Measurements from ENCODE around the gene FARSB. TPM values are rescaled to one million over a fixed set of nuclear protein-coding genes. Genes with fewer than 3 reads are reported as not detected.
A peak's percentile ranks its signal among the peaks of the same experiment; 100 is the strongest.
"Not testable (repeated sequence)": the region's sequence is repeated elsewhere in the genome, so short reads cannot be mapped to it uniquely, and the experiment has no call there.

FARSB gene
- 15.8 TPM for total RNA-seq
- long read RNA-seq, transcript FARSB-201 (17 exons, 3,369 nt), result major isoform, 80 of 93 reads
- long read RNA-seq, partial matches to known transcripts, result 2 of 93 reads
- long read RNA-seq, other reads (novel, unspliced or antisense), result 11 of 93 reads

DNA sequence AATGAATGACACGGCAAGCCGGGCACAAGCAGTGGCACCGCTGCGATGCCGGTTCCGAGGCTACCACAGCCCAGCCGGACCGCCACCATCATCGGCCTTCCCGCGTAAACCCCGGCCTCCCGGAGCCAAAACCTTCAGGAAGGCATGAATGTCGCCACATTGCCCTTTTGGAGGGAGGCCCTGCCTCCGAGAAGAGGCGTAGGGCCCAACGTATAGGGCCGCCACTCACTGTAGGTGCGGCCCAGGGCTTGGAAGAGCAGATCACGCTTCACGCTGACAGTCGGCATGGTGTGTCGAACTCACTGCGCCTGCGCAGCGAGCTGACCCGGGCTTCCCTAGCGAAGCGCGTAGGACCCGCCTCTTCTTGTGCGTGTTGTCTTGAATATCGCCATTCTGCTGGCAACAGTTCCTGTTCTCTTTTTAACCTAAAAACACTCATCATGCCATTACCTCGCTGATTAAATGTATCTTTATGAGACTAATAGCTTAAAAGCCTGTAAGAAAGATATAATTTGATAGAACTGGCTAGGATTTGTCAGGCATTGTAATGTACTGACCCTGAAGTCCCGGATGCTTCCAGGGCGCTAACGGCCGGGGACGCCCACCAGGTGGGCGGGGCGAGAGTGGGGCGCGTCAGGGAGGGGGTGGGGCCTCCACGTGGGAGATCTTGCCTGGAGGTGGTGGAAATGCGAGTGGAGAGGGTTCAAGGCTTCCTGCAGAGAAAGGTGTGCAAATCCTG, at the start of gene FARSB:
TSS of gene FARSB (minus strand) at position 306 of the 739 bp plus-strand sequence. CDS start at position 287, 19 bp downstream.
- DNase-seq (peak; percentile 98), ATAC-seq (ENCODE audit: poor library complexity) (peak; percentile 99)
- intact Hi-C loops (cut with DNase I), result no loop called here

GRCh38 chr2:222703886-222704285, 48.0 kb upstream of the FARSB start:
- DNase-seq, result no peak
- ATAC-seq (ENCODE audit: poor library complexity), result no peak
- intact Hi-C loops (cut with DNase I), result no loop called here

GRCh38 chr2:222703091-222703490, 47.2 kb upstream of the FARSB start:
- DNase-seq (no peak), ATAC-seq (ENCODE audit: poor library complexity) (no peak)
- intact Hi-C loops (cut with DNase I), result no loop called here

GRCh38 chr2:222701721-222702131, 45.8 kb upstream of the FARSB start:
- DNase-seq (no peak), ATAC-seq (ENCODE audit: poor library complexity) (no peak)
- intact Hi-C loops (cut with DNase I), result no loop called here

DNA sequence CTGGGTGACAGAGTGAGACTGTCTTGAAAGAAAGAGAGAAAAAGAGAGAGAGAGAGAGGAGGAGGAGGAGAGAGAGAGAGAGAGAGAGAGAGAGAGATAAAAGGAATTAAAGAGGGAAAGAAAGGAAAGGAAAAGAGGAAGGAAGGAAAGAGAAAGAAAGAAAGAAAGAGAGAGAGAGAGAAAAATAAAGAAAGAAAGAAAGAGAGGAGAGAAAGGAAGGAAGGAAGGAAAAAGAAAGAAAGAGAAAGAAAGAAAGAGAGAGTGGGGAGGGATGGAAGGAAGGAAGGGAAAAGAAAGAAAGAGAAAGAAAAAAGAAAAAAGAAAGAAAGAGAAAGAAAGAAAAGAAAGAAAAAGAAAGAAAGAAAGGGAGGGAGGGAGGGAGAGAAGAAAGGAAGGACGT, 45.3 kb upstream of the FARSB start:
- intact Hi-C loops (cut with DNase I), result no loop called here
- ATAC-seq (ENCODE audit: poor library complexity) (no peak), DNase-seq (no peak)

DNA sequence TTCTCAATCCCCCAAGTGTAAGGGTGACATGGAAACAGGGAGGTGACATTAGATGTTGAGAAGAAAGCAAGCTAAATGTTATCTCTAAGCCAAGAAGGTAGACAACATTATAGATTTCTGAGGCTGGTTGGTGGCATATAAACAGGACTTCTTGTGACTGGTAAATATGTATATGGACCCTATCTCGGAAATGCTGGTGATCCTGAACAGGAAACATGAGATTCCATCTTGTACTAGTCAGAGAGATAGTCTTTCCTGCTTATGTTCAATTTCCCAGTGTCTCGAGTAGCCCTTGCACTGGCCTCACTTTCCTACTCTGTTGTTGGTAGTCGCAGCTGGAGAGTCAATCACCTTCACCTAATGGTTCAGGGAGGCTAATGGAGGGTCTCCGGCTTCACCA, 42.4 kb upstream of the FARSB start:
- ATAC-seq (ENCODE audit: poor library complexity), result no peak
- intact Hi-C loops (cut with DNase I), result no loop called here
- no peak for DNase-seq

GRCh38 chr2:222693837-222694236, 37.9 kb upstream of the FARSB start:
- ATAC-seq (ENCODE audit: poor library complexity) (no peak), DNase-seq (no peak)
- intact Hi-C loops (cut with DNase I), result no loop called here

DNA sequence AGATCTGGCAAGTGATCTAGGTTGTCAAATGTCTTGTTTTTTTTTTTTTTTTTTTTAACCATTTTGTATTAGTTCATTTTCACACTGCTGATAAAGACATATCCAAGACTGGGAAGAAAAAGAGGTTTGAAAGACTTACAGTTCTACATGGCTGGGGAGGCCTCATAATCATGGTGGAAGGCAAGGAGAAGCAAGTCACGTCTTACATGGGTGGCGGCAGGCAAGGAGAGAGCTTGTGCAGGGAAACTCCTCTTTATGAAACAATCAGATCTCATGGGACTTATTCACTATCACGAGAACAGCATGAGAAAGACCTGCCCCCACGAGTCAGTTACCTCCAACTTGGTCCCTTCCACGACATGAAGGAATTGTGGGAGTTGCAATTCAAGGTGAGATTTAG, 37.5 kb upstream of the FARSB start:
- intact Hi-C loops (cut with DNase I); DNase-seq: not testable (repeated sequence)

GRCh38 chr2:222690564-222691200, 34.8 kb upstream of the FARSB start:
- peak; percentile 80 for DNase-seq
- peak; percentile 83 for ATAC-seq (ENCODE audit: poor library complexity)
- intact Hi-C loops (cut with DNase I), result no loop called here

More for the DNA sequence above, 37.5 kb upstream of the FARSB start:
- not testable (repeated sequence) for ATAC-seq (ENCODE audit: poor library complexity)

DNA sequence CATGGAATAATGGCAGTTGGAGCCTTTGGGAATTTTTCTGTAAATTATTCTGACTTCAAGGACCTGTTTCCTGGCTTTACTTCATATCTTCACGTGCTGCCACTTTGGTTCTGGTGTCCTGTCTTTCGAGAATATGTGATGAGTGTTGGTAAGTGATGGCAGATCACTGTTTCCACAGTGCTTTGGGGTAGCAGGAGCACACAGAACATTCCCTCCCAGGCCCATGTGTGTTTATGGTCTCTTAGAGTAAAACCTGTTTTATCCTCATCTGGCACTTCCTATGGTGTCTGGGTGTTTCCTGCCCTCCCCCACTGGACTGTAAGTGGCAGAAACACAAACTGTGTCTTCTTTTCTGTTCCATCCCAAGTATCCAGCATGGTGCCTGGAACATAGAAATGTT, 33.4 kb upstream of the FARSB start:
- peak; percentile 77 for ATAC-seq (ENCODE audit: poor library complexity)
- DNase-seq, result no peak
- intact Hi-C loops (cut with DNase I), result no loop called here

DNA sequence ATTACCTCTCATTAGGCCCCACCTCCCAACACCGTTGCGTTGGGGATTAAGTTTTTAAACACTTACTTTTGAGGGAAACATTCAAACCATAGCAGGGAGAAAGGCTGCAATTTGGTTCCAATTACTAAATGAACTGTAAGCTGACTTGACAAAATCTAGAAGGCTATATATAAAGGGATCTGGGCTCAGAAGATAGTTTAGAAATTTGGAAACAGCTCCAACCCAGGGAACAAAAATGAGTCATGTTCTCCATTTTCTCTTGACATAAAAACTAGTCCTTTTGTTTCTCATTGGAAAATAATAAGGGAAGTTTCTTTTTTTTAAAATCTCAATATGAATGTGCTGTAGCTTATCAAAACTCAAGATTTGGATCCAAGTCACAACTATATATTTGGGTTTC, 33.0 kb upstream of the FARSB start:
- DNase-seq (no peak), ATAC-seq (ENCODE audit: poor library complexity) (no peak)
- intact Hi-C loops (cut with DNase I), result no loop called here

GRCh38 chr2:222686086-222686750, 30.3 kb upstream of the FARSB start:
- no peak for ATAC-seq (ENCODE audit: poor library complexity)
- no peak for DNase-seq
- intact Hi-C loops (cut with DNase I), result no loop called here

DNA sequence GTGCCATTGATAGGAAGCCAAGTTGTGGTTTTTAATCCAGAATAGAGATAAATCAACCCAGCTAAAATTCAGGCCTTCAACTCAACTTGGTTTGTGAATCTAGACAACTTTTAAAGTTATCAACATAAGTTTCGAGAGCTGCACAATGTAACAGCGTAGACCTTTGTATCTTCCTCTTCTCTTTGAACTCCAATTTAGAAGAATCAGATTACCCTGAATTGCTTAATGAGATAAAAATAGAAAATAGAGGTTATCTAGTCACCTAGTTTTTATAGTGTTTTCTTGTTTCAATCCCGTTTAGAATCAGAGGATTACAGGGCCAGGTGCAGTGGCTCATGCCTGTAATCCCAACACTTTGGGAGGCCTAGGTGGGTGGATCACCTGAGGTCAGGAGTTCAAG, 27.9 kb upstream of the FARSB start:
- ATAC-seq (ENCODE audit: poor library complexity) (no peak), DNase-seq (no peak)
- intact Hi-C loops (cut with DNase I), result no loop called here

DNA sequence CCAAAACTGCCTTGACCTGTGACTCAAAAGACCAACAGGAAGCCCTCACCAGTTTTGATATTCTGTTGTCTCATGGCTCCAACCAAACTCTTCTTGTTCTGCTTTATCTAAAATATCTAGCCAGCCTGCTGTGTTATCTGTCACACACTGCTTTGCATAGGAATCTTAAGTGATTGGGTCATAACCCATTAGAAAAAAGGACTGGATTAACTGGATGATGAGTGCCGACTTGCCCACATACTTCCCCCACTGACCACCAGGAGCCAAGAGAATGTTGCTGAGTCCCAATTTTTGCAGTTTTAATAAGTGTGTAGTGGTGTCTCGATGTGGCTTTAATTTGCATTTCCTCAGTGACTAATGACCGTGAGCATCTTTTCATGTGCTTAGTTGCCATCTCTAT, 22.1 kb upstream of the FARSB start:
- intact Hi-C loops (cut with DNase I), result no loop called here

DNA sequence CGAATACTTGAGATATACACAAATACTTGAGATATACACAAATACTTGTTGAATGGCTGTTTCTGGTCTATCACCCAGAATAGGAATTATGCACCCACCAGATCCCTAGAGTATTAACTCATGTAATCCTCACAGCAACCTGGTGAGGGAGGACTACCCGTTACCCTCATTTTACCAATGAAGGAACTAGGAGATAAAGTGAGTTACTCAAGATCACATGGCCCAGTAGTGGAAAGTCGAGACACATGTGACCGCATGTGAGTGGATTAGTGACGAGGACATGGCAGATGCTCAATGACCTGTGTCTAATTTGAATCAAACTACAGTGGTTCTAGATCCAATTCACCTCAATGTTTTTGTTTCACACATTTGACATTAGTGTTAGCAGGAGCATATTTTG, 18.0 kb upstream of the FARSB start:
- DNase-seq (no peak), ATAC-seq (ENCODE audit: poor library complexity) (no peak)
- intact Hi-C loops (cut with DNase I), result no loop called here

More for the DNA sequence above, 22.1 kb upstream of the FARSB start:
- ATAC-seq (ENCODE audit: poor library complexity) (no peak), DNase-seq (no peak)

DNA sequence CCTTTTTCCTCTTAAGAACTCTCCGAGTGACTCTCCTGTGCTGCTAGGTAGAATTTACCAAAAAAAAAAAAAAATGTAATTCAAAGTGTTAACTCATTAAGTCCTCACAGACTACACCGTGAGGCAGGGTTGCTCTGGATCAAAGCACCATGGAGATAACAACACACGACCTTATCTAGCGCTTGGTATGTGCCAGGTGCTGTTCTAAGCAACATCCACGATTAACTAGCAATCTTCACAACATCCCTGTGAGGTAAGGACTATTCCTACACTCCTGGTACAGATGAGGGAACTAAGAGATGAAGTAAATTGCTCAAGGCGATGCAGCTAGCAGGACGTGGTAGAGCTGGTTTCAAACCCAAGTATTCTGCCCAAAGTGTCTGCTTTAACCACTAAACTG, 17.4 kb upstream of the FARSB start:
- intact Hi-C loops (cut with DNase I), result no loop called here
- no peak for DNase-seq
- no peak for ATAC-seq (ENCODE audit: poor library complexity)

- DNase-seq, result no peak
- intact Hi-C loops (cut with DNase I), result no loop called here
Observed at GRCh38 chr2:222672068-222672401, 16.1 kb upstream of the FARSB start.

GRCh38 chr2:222671259-222672067, 15.6 kb upstream of the FARSB start, which contains the start of gene MOGAT1:
MOGAT1 (plus strand) TSS chr2:222671658; CDS start chr2:222671786, 128 bp downstream.
- DNase-seq, result peak; percentile 72

More at GRCh38 chr2:222672068-222672401, 16.1 kb upstream of the FARSB start:
- ATAC-seq (ENCODE audit: poor library complexity), result peak; percentile 16

More at GRCh38 chr2:222671259-222672067, 15.6 kb upstream of the FARSB start, which contains the start of gene MOGAT1:
- peak; percentile 93 for ATAC-seq (ENCODE audit: poor library complexity)
- intact Hi-C loops (cut with DNase I), result no loop called here
